Lower lobe of right lung (tissue), 2 donors: ENCODE data around the gene COA5. TPM values are rescaled to one million over a fixed set of nuclear protein-coding genes. Genes with fewer than 3 reads are reported as not detected.

Source experiments
- ATAC-seq, 2 donors: fragments of 200-7000 bp; cut with Tn5 transposase; one replicate each; pipeline ENCODE4 v1.9.1; 2020 to 2022; ENCODE audit warnings: mild to moderate bottlenecking in 2 of 2, moderate library complexity in 2 of 2
- DNase-seq: peaks from one replicate; pipeline ENCODE4 v3.0.0-alpha.2; 2020
- H3K27ac ChIP-seq: fragments of 200-600 bp; one replicate; pipeline ENCODE4 v1.8.0; 2022
- H3K27me3 ChIP-seq: fragments of 200-600 bp; one replicate; pipeline ENCODE4 v1.8.0; 2022; ENCODE audit warnings: low read depth
- H3K36me3 ChIP-seq: fragments of 200-600 bp; one replicate; pipeline ENCODE4 v1.8.0; 2022; ENCODE audit warnings: mild to moderate bottlenecking
- H3K4me1 ChIP-seq: fragments of 200-600 bp; one replicate; pipeline ENCODE4 v1.8.0; 2022
- H3K4me3 ChIP-seq: fragments of 200-600 bp; one replicate; pipeline ENCODE4 v1.8.0; 2022; ENCODE audit warnings: mild to moderate bottlenecking
- H3K9me3 ChIP-seq: fragments of 200-600 bp; one replicate; pipeline ENCODE4 v1.8.0; 2022
- CTCF ChIP-seq: fragments of 200-600 bp; IDR thresholded peaks from one replicate; pipeline ENCODE4 v1.8.0; 2022; ENCODE audit warnings: antibody characterized with exemption, mild to moderate bottlenecking
- intact Hi-C: fragments of 100-400 bp; cut with DNase I; formaldehyde crosslinking; loops from one replicate; pipeline ENCODE4 v1.11.0; 2022
- total RNA-seq: library from RNA; stranded (reverse); fragmentation: NEBNext Ultra II Directional; extraction: Animal tissue kit (Norgen Biotek cat#: 25700); gene quantifications from one replicate; pipeline ENCODE4 v1.2.1, GENCODE V29; 2021
- donor health status: DM: no; HTN: yes; CAD: no; lungs with severe emphysema.

COA5 gene
- total RNA-seq, 1 donor from 2014 or later, result 31.2 TPM

GRCh38 chr2:98561902-98562695 lies 46.2 kb downstream of the COA5 start:
- TF ChIP-seq CTCF, result no peak
- Histone ChIP-seq H3K27ac (no peak overlapping the region), H3K4me1 (peaks cover 10% of the 10 kb centered on the region), H3K4me3 (no peak overlapping the region), H3K9me3 (no peaks in the 10 kb centered on the region), H3K27me3 (no peaks in the 10 kb centered on the region), H3K36me3 (peaks cover 68% of the 10 kb centered on the region)
- DNase-seq (no peak), ATAC-seq (no peak)
- intact Hi-C loops, result no loop called here

GRCh38 chr2:98561018-98561417 lies 47.3 kb downstream of the COA5 start:
- Histone ChIP-seq H3K36me3 (peaks cover 68% of the 10 kb centered on the region), H3K4me1 (peaks cover 10% of the 10 kb centered on the region), H3K27me3 (no peaks in the 10 kb centered on the region), H3K4me3 (no peak overlapping the region), H3K9me3 (no peaks in the 10 kb centered on the region), H3K27ac (no peak overlapping the region)
- no peak for DNase-seq
- intact Hi-C loops, result no loop called here
- no peak for TF ChIP-seq CTCF
- ATAC-seq, result no peak

- Histone ChIP-seq H3K36me3 (peaks cover 68% of the 10 kb centered on the region), H3K4me1 (peaks cover 10% of the 10 kb centered on the region), H3K27me3 (no peaks in the 10 kb centered on the region), H3K9me3 (no peaks in the 10 kb centered on the region), H3K4me3 (no peak overlapping the region), H3K27ac (no peak overlapping the region)
- TF ChIP-seq CTCF, result no peak
- ATAC-seq (no peak), DNase-seq (no peak)
- intact Hi-C loops, result no loop called here
Observed at GRCh38 chr2:98560256-98560771, 48.0 kb downstream of the COA5 start.

GRCh38 chr2:98559581-98559980 lies 48.7 kb downstream of the COA5 start:
- H3K36me3 ChIP-seq, result peaks cover 68% of the 10 kb centered on the region
- no peaks in the 10 kb centered on the region for H3K9me3 ChIP-seq
- no peak overlapping the region for H3K27ac ChIP-seq
- H3K4me3 ChIP-seq, result no peak overlapping the region
- TF ChIP-seq CTCF, result no peak
- DNase-seq (no peak), ATAC-seq (no peak)
- H3K4me1 ChIP-seq, result peaks cover 10% of the 10 kb centered on the region
- no peaks in the 10 kb centered on the region for H3K27me3 ChIP-seq
- intact Hi-C loops, result no loop called here

- Histone ChIP-seq H3K27ac (no peak overlapping the region), H3K4me1 (peaks cover 10% of the 10 kb centered on the region), H3K27me3 (no peaks in the 10 kb centered on the region), H3K9me3 (no peaks in the 10 kb centered on the region), H3K36me3 (peaks cover 68% of the 10 kb centered on the region), H3K4me3 (no peak overlapping the region)
- intact Hi-C loops, result no loop called here
- ATAC-seq, result no peak
- TF ChIP-seq CTCF, result no peak
- DNase-seq, result no peak
Observed at GRCh38 chr2:98558852-98559530, 49.3 kb downstream of the COA5 start.
